Measurements from ENCODE around the gene SBNO2. TPM values are rescaled to one million over a fixed set of nuclear protein-coding genes. Genes with fewer than 3 reads are reported as not detected.

The SBNO2 gene
- total RNA-seq, 6 experiments from 2014 or later, result 21.5 to 54.4 (median 25.5) TPM

- peaks cover 0 to 9% (median 0%) of the 10 kb centered on the region in 4 donors for H3K4me1 ChIP-seq
- ATAC-seq (peak; percentile 1 to 26 (median 8)), DNase-seq (peak in 2 of 3 donors; percentile 56 to 57)
- H3K27me3 ChIP-seq, result peaks cover 0 to 19% of the 10 kb centered on the region in 2 donors
- no peaks in the 10 kb centered on the region for H3K36me3 ChIP-seq
- H3K27ac ChIP-seq, result peak overlapping the region; percentile 40 to 66 (median 62)
- H3K4me3 ChIP-seq, result peak overlapping the region; percentile 33 to 51 (median 35)
- intact Hi-C loops (cut with DNase I), result no loop called here
- no peaks in the 10 kb centered on the region for H3K9me3 ChIP-seq
- no peak for TF ChIP-seq POLR2A (IDR thresholded peaks at IDR 0.05)
- TF ChIP-seq, protein P1, sequence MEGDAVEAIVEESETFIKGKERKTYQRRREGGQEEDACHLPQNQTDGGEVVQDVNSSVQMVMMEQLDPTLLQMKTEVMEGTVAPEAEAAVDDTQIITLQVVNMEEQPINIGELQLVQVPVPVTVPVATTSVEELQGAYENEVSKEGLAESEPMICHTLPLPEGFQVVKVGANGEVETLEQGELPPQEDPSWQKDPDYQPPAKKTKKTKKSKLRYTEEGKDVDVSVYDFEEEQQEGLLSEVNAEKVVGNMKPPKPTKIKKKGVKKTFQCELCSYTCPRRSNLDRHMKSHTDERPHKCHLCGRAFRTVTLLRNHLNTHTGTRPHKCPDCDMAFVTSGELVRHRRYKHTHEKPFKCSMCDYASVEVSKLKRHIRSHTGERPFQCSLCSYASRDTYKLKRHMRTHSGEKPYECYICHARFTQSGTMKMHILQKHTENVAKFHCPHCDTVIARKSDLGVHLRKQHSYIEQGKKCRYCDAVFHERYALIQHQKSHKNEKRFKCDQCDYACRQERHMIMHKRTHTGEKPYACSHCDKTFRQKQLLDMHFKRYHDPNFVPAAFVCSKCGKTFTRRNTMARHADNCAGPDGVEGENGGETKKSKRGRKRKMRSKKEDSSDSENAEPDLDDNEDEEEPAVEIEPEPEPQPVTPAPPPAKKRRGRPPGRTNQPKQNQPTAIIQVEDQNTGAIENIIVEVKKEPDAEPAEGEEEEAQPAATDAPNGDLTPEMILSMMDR (IDR thresholded peaks at IDR 0.05), result no peak
- WGBS (ENCODE audit: insufficient coverage, low coverage, low lambda C conversion rate, missing lambda C conversion rate), result 42% methylated on average over 16 of the region's 45 CpGs
These were observed 105.8 kb downstream of the SBNO2 start for GRCh38 chr19:1068009-1069001.

DNA sequence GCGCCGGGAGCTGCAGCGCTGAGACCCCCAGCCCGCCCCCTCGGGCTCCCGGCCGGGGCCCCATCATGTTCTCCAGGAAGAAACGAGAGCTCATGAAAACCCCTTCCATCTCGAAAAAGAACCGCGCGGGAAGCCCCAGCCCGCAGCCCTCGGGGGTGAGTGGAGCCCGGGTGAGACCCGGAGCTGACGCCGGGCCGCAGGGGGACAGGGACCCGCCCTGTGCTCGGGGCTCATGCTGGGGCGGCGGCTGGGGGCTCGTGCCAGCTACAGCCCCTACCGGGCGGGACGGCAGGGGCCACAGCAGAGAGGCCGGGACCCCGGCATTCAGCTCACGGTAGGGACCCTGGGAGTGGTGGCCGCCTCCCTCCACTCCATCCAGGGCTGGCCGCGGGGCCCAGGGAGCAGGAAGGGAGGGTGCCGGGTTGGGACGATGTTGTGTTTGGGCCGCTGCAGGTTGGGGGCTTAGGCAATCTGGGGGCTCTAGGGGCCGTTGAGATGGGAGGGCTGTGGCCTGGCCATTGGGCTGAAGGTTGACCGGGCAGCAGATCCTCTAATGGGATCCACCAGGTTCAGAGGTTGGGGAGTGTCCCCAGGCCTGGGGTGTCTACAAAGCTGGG lies 106.6 kb downstream of the SBNO2 start:
- H3K27me3 ChIP-seq, result peaks cover 0 to 19% of the 10 kb centered on the region in 2 donors

DNA sequence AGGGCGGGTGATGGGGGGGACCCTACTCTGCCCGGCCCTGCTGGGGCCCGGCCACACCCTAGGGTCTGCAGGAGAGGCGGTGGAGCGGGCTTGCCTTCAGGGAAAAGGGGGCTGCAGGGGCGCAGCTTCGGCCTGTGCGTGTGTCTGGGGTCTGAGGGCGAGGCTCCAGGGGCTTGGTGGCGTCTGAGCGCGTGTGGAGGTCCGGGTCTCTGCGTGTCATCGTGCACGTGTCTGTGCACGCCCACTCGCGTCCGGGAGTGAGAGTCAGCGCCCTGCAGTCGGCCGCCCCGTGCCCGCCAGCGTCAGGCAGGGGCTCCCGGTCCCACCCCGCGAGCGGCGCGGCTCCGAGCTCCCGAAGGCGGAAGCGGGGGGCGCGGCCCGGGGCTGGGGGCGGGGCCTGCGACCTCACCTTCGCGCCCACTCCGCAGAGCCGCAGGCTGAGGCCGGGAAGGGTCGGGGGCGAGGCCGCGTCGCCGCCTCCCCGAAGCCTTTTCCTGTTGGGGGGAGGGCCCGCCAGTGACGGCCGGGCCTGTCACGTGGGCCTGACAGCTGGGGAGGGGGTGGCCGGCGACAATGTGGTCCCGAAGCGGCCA lies 107.2 kb downstream of the SBNO2 start, which contains the start of gene ARHGAP45:
Gene ARHGAP45, plus strand, starts transcription at position 420 of the 593 bp plus-strand sequence. CDS start 239 bp downstream, outside the sequence.
- H3K27me3 ChIP-seq, result peaks cover 0 to 19% of the 10 kb centered on the region in 2 donors
- no peaks in the 10 kb centered on the region for H3K9me3 ChIP-seq
- DNase-seq (peak in 2 of 3 donors; percentile 71 to 76), ATAC-seq (peak; percentile 9 to 45 (median 17))
- intact Hi-C loops (cut with DNase I), result no loop called here
- 10% methylated on average over 2 of the region's 61 CpGs for WGBS (ENCODE audit: insufficient coverage, low coverage, low lambda C conversion rate, missing lambda C conversion rate)
- peak within 1 kb of the TSS; percentile 53 to 66 (median 62) for H3K27ac ChIP-seq
- peak within 1 kb of the TSS; percentile 33 to 51 (median 35) for H3K4me3 ChIP-seq
- H3K36me3 ChIP-seq, result no peaks in the 10 kb centered on the region
- peak; percentile 24 for TF ChIP-seq POLR2A (IDR thresholded peaks at IDR 0.05)
- TF ChIP-seq, protein P1 (IDR thresholded peaks at IDR 0.05), result no peak
- peaks cover 0 to 9% (median 0%) of the 10 kb centered on the region in 4 donors for H3K4me1 ChIP-seq

More for the DNA sequence above, 106.6 kb downstream of the SBNO2 start:
- intact Hi-C loops (cut with DNase I), result no loop called here
- H3K4me1 ChIP-seq, result peaks cover 0 to 9% (median 0%) of the 10 kb centered on the region in 4 donors
- peak overlapping the region; percentile 53 to 66 (median 62) for H3K27ac ChIP-seq
- H3K9me3 ChIP-seq, result no peaks in the 10 kb centered on the region
- WGBS (ENCODE audit: insufficient coverage, low coverage, low lambda C conversion rate, missing lambda C conversion rate), result 5% methylated on average over 7 of the region's 38 CpGs
- TF ChIP-seq, protein P1 (IDR thresholded peaks at IDR 0.05), result no peak
- no peak for TF ChIP-seq POLR2A (IDR thresholded peaks at IDR 0.05)
- ATAC-seq (peak in 1 of 4 donors; percentile 7), DNase-seq (peak in 1 of 3 donors; percentile 31)
- H3K4me3 ChIP-seq, result peak overlapping the region; percentile 33 to 51 (median 35)
- H3K36me3 ChIP-seq, result no peaks in the 10 kb centered on the region

DNA sequence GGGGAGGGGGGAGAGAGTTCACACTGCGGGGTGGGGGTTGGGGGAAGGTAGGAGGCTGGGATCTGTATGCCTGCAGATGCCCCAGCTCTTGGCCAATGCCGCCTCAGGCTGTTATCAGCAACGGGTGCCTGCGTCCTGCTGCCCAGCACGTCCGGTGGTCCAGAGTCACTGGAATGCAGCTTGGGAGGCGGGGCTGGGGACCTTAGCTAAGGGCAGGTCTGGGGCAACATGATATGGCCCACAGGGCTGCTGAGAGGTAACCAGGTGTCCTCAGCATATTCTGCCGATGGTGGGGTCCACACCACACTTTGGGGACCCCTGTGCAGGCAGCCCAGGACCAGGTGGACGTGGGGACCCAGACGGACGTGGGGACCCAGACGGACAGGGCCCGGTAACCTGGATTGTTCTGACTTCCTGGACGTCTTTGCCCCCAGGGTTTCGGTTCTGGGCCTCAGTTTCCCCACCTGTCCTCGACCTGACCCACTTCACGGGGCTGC lies 107.8 kb downstream of the SBNO2 start:
- TF ChIP-seq POLR2A (IDR thresholded peaks at IDR 0.05), result no peak
- TF ChIP-seq, protein P1 (IDR thresholded peaks at IDR 0.05), result no peak
- DNase-seq, result peak in 2 of 3 donors; percentile 33 to 49
- Histone ChIP-seq H3K36me3 (no peaks in the 10 kb centered on the region), H3K27ac (no peak overlapping the region), H3K27me3 (peaks cover 0 to 19% of the 10 kb centered on the region in 2 donors), H3K4me1 (peaks cover 0 to 6% (median 0%) of the 10 kb centered on the region in 4 donors), H3K9me3 (no peaks in the 10 kb centered on the region), H3K4me3 (no peak overlapping the region)
- 24% methylated on average over 3 of the region's 17 CpGs for WGBS (ENCODE audit: insufficient coverage, low coverage, low lambda C conversion rate, missing lambda C conversion rate)
- no peak for ATAC-seq
- intact Hi-C loops (cut with DNase I), result no loop called here

Measured in right lobe of liver (tissue), 6 donors.